ENCODE measurements around the gene SYT17.

SYT17 gene

GRCh38 chr16:19227643-19228042, 59.6 kb downstream of the SYT17 start:
- Histone ChIP-seq H3K4me1 (ENCODE audit: control extremely low read depth in 1 of 4, control insufficient read depth in 4 of 4, insufficient read depth in 4 of 4, low read length in 3 of 4) (no peaks in the 10 kb centered on the region), H3K27me3 (replicated peaks in 2 of 5; ENCODE audit: control insufficient read depth in 4 of 5, insufficient read depth in 5 of 5, low read length in 4 of 5) (no peaks in the 10 kb centered on the region), H3K36me3 (ENCODE audit: control insufficient read depth in 4 of 4, insufficient read depth in 4 of 4, low read length in 3 of 4) (no peaks in the 10 kb centered on the region), H3K9me3 (ENCODE audit: control extremely low read depth in 1 of 5, control insufficient read depth in 4 of 5, insufficient read depth in 2 of 5, low read depth in 1 of 5, low read length in 4 of 5) (peaks cover 0 to 4% (median 3%) of the 10 kb centered on the region in 5 experiments), H3K27ac (ENCODE audit: insufficient read depth in 1 of 2, low read depth in 1 of 2, low read length in 2 of 2, poor library complexity in 1 of 2, severe bottlenecking in 2 of 2) (no peak overlapping the region), H3K4me3 (ENCODE audit: control insufficient read depth in 1 of 7, extremely low read depth in 1 of 7, insufficient read depth in 4 of 7, low read depth in 2 of 7, low read length in 6 of 7) (no peak overlapping the region)
- POLR2A ChIA-PET, result no interaction called here
- CTCF ChIA-PET, result no interaction called here
- no peak for DNase-seq
- no CpG with 5 or more reads among the region's 2 CpGs for WGBS (ENCODE audit: insufficient coverage)

GRCh38 chr16:19228052-19228451, 60.0 kb downstream of the SYT17 start:
- no peaks in the 10 kb centered on the region for H3K27me3 ChIP-seq (replicated peaks in 2 of 5; ENCODE audit: control insufficient read depth in 4 of 5, insufficient read depth in 5 of 5, low read length in 4 of 5)
- H3K4me3 ChIP-seq (ENCODE audit: control insufficient read depth in 1 of 7, extremely low read depth in 1 of 7, insufficient read depth in 4 of 7, low read depth in 2 of 7, low read length in 6 of 7), result no peak overlapping the region
- no peaks in the 10 kb centered on the region for H3K36me3 ChIP-seq (ENCODE audit: control insufficient read depth in 4 of 4, insufficient read depth in 4 of 4, low read length in 3 of 4)
- H3K4me1 ChIP-seq (ENCODE audit: control extremely low read depth in 1 of 4, control insufficient read depth in 4 of 4, insufficient read depth in 4 of 4, low read length in 3 of 4), result no peaks in the 10 kb centered on the region
- ChIA-PET POLR2A (no interaction called here), CTCF (no interaction called here)
- WGBS (ENCODE audit: insufficient coverage), result 93% methylated on average over 4 of the region's 4 CpGs
- H3K9me3 ChIP-seq (ENCODE audit: control extremely low read depth in 1 of 5, control insufficient read depth in 4 of 5, insufficient read depth in 2 of 5, low read depth in 1 of 5, low read length in 4 of 5), result peaks cover 0 to 4% (median 3%) of the 10 kb centered on the region in 5 experiments
- no peak overlapping the region for H3K27ac ChIP-seq (ENCODE audit: insufficient read depth in 1 of 2, low read depth in 1 of 2, low read length in 2 of 2, poor library complexity in 1 of 2, severe bottlenecking in 2 of 2)
- no peak for DNase-seq

GRCh38 chr16:19228575-19228974, 60.5 kb downstream of the SYT17 start:
- CTCF ChIA-PET, result no interaction called here
- no peak overlapping the region for H3K27ac ChIP-seq (ENCODE audit: insufficient read depth in 1 of 2, low read depth in 1 of 2, low read length in 2 of 2, poor library complexity in 1 of 2, severe bottlenecking in 2 of 2)
- H3K4me3 ChIP-seq (ENCODE audit: control insufficient read depth in 1 of 7, extremely low read depth in 1 of 7, insufficient read depth in 4 of 7, low read depth in 2 of 7, low read length in 6 of 7), result no peak overlapping the region
- peaks cover 0 to 4% (median 3%) of the 10 kb centered on the region in 5 experiments for H3K9me3 ChIP-seq (ENCODE audit: control extremely low read depth in 1 of 5, control insufficient read depth in 4 of 5, insufficient read depth in 2 of 5, low read depth in 1 of 5, low read length in 4 of 5)
- H3K4me1 ChIP-seq (ENCODE audit: control extremely low read depth in 1 of 4, control insufficient read depth in 4 of 4, insufficient read depth in 4 of 4, low read length in 3 of 4), result no peaks in the 10 kb centered on the region
- 86% methylated on average over 1 of the region's 3 CpGs for WGBS (ENCODE audit: insufficient coverage)
- POLR2A ChIA-PET, result no interaction called here
- no peaks in the 10 kb centered on the region for H3K27me3 ChIP-seq (replicated peaks in 2 of 5; ENCODE audit: control insufficient read depth in 4 of 5, insufficient read depth in 5 of 5, low read length in 4 of 5)
- DNase-seq, result no peak
- no peaks in the 10 kb centered on the region for H3K36me3 ChIP-seq (ENCODE audit: control insufficient read depth in 4 of 4, insufficient read depth in 4 of 4, low read length in 3 of 4)

GRCh38 chr16:19230575-19230974, 62.5 kb downstream of the SYT17 start:
- no peak overlapping the region for H3K27ac ChIP-seq (ENCODE audit: insufficient read depth in 1 of 2, low read depth in 1 of 2, low read length in 2 of 2, poor library complexity in 1 of 2, severe bottlenecking in 2 of 2)
- CTCF ChIA-PET, result interaction anchor here (0.6 kb wide), 1 partner anchor 123 kb away, joined by 3 read pairs; no protein-coding TSS in a partner anchor
- H3K36me3 ChIP-seq (ENCODE audit: control insufficient read depth in 4 of 4, insufficient read depth in 4 of 4, low read length in 3 of 4), result no peaks in the 10 kb centered on the region
- DNase-seq, result no peak
- H3K27me3 ChIP-seq (replicated peaks in 2 of 5; ENCODE audit: control insufficient read depth in 4 of 5, insufficient read depth in 5 of 5, low read length in 4 of 5), result no peaks in the 10 kb centered on the region
- H3K4me1 ChIP-seq (ENCODE audit: control extremely low read depth in 1 of 4, control insufficient read depth in 4 of 4, insufficient read depth in 4 of 4, low read length in 3 of 4), result no peaks in the 10 kb centered on the region
- H3K4me3 ChIP-seq (ENCODE audit: control insufficient read depth in 1 of 7, extremely low read depth in 1 of 7, insufficient read depth in 4 of 7, low read depth in 2 of 7, low read length in 6 of 7), result no peak overlapping the region
- 100% methylated on average over 1 of the region's 3 CpGs for WGBS (ENCODE audit: insufficient coverage)
- POLR2A ChIA-PET, result no interaction called here
- H3K9me3 ChIP-seq (ENCODE audit: control extremely low read depth in 1 of 5, control insufficient read depth in 4 of 5, insufficient read depth in 2 of 5, low read depth in 1 of 5, low read length in 4 of 5), result peaks cover 0 to 10% (median 4%) of the 10 kb centered on the region in 5 experiments

- H3K9me3 ChIP-seq (ENCODE audit: control extremely low read depth in 1 of 5, control insufficient read depth in 4 of 5, insufficient read depth in 2 of 5, low read depth in 1 of 5, low read length in 4 of 5), result peaks cover 0 to 23% (median 12%) of the 10 kb centered on the region in 5 experiments
- H3K27ac ChIP-seq (ENCODE audit: insufficient read depth in 1 of 2, low read depth in 1 of 2, low read length in 2 of 2, poor library complexity in 1 of 2, severe bottlenecking in 2 of 2), result no peak overlapping the region
- ChIA-PET POLR2A (no interaction called here), CTCF (no interaction called here)
- 84% methylated on average over 8 of the region's 8 CpGs for WGBS (ENCODE audit: insufficient coverage)
- H3K27me3 ChIP-seq (replicated peaks in 2 of 5; ENCODE audit: control insufficient read depth in 4 of 5, insufficient read depth in 5 of 5, low read length in 4 of 5), result no peaks in the 10 kb centered on the region
- no peaks in the 10 kb centered on the region for H3K36me3 ChIP-seq (ENCODE audit: control insufficient read depth in 4 of 4, insufficient read depth in 4 of 4, low read length in 3 of 4)
- DNase-seq, result no peak
- no peaks in the 10 kb centered on the region for H3K4me1 ChIP-seq (ENCODE audit: control extremely low read depth in 1 of 4, control insufficient read depth in 4 of 4, insufficient read depth in 4 of 4, low read length in 3 of 4)
- H3K4me3 ChIP-seq (ENCODE audit: control insufficient read depth in 1 of 7, extremely low read depth in 1 of 7, insufficient read depth in 4 of 7, low read depth in 2 of 7, low read length in 6 of 7), result no peak overlapping the region
Observed at GRCh38 chr16:19231881-19232280, 63.8 kb downstream of the SYT17 start.

- DNase-seq, result no peak
- Histone ChIP-seq H3K27ac (ENCODE audit: insufficient read depth in 1 of 2, low read depth in 1 of 2, low read length in 2 of 2, poor library complexity in 1 of 2, severe bottlenecking in 2 of 2) (no peak overlapping the region), H3K9me3 (ENCODE audit: control extremely low read depth in 1 of 5, control insufficient read depth in 4 of 5, insufficient read depth in 2 of 5, low read depth in 1 of 5, low read length in 4 of 5) (peaks cover 0 to 32% (median 15%) of the 10 kb centered on the region in 5 experiments), H3K27me3 (replicated peaks in 2 of 5; ENCODE audit: control insufficient read depth in 4 of 5, insufficient read depth in 5 of 5, low read length in 4 of 5) (no peaks in the 10 kb centered on the region), H3K4me3 (ENCODE audit: control insufficient read depth in 1 of 7, extremely low read depth in 1 of 7, insufficient read depth in 4 of 7, low read depth in 2 of 7, low read length in 6 of 7) (no peak overlapping the region), H3K4me1 (ENCODE audit: control extremely low read depth in 1 of 4, control insufficient read depth in 4 of 4, insufficient read depth in 4 of 4, low read length in 3 of 4) (no peaks in the 10 kb centered on the region), H3K36me3 (ENCODE audit: control insufficient read depth in 4 of 4, insufficient read depth in 4 of 4, low read length in 3 of 4) (no peaks in the 10 kb centered on the region)
- WGBS (ENCODE audit: insufficient coverage), result 87% methylated on average over 5 of the region's 5 CpGs
- CTCF ChIA-PET, result no interaction called here
- POLR2A ChIA-PET, result no interaction called here
Observed at GRCh38 chr16:19232988-19233387, 64.9 kb downstream of the SYT17 start.

- Histone ChIP-seq H3K27ac (ENCODE audit: insufficient read depth in 1 of 2, low read depth in 1 of 2, low read length in 2 of 2, poor library complexity in 1 of 2, severe bottlenecking in 2 of 2) (no peak overlapping the region), H3K27me3 (replicated peaks in 2 of 5; ENCODE audit: control insufficient read depth in 4 of 5, insufficient read depth in 5 of 5, low read length in 4 of 5) (no peaks in the 10 kb centered on the region), H3K4me3 (ENCODE audit: control insufficient read depth in 1 of 7, extremely low read depth in 1 of 7, insufficient read depth in 4 of 7, low read depth in 2 of 7, low read length in 6 of 7) (no peak overlapping the region), H3K4me1 (ENCODE audit: control extremely low read depth in 1 of 4, control insufficient read depth in 4 of 4, insufficient read depth in 4 of 4, low read length in 3 of 4) (no peaks in the 10 kb centered on the region), H3K36me3 (ENCODE audit: control insufficient read depth in 4 of 4, insufficient read depth in 4 of 4, low read length in 3 of 4) (no peaks in the 10 kb centered on the region), H3K9me3 (ENCODE audit: control extremely low read depth in 1 of 5, control insufficient read depth in 4 of 5, insufficient read depth in 2 of 5, low read depth in 1 of 5, low read length in 4 of 5) (peaks cover 0 to 47% (median 25%) of the 10 kb centered on the region in 5 experiments)
- CTCF ChIA-PET, result no interaction called here
- DNase-seq, result no peak
- WGBS (ENCODE audit: insufficient coverage), result 92% methylated on average over 3 of the region's 4 CpGs
- POLR2A ChIA-PET, result no interaction called here
Observed at GRCh38 chr16:19235478-19235877, 67.4 kb downstream of the SYT17 start.
